Neural progenitor cell (in vitro differentiated cells): Measurements from ENCODE around the gene NAA25. TPM values are rescaled to one million over a fixed set of nuclear protein-coding genes. Genes with fewer than 3 reads are reported as not detected.

Experiments
- DNase-seq: peaks from one replicate; pipeline ENCODE4 v3.0.0-alpha.2; 2016; ENCODE audit warnings: low spot score
- H2AFZ ChIP-seq: fragments of 200-600 bp; sonication (generic); replicated peaks from 2 replicates; pipeline ENCODE4 v1.6.1; 2016; ENCODE audit warnings: antibody characterized with exemption
- H3F3A ChIP-seq: fragments of 200-600 bp; sonication (generic); 2 replicates; pipeline ENCODE4 v1.6.1; 2016; ENCODE audit warnings: antibody characterized with exemption, low read depth
- H3K27ac ChIP-seq: fragments of 200-600 bp; sonication (generic); 2 replicates; pipeline ENCODE4 v1.5.1; 2016; ENCODE audit warnings: mild to moderate bottlenecking
- H3K27me3 ChIP-seq: fragments of 200-600 bp; sonication (generic); 2 replicates; pipeline ENCODE4 v1.6.1; 2016; ENCODE audit warnings: mild to moderate bottlenecking, moderate library complexity
- H3K36me3 ChIP-seq: fragments of 200-600 bp; sonication (generic); 2 replicates; pipeline ENCODE4 v1.5.1; 2016
- H3K4me1 ChIP-seq: fragments of 200-600 bp; sonication (generic); 2 replicates; pipeline ENCODE4 v1.6.1; 2016; ENCODE audit warnings: mixed run types
- H3K4me2 ChIP-seq: fragments of 200-600 bp; sonication (generic); 2 replicates; pipeline ENCODE4 v1.6.1; 2016
- H3K4me3 ChIP-seq: fragments of 200-600 bp; sonication (generic); 2 replicates; pipeline ENCODE4 v1.5.1; 2016
- H3K79me2 ChIP-seq: fragments of 200-600 bp; sonication (generic); 2 replicates; pipeline ENCODE4 v1.6.1; 2016; ENCODE audit warnings: low read depth
- H3K9ac ChIP-seq: fragments of 200-600 bp; sonication (generic); 2 replicates; pipeline ENCODE4 v1.6.1; 2016
- H3K9me3 ChIP-seq: fragments of 200-600 bp; sonication (generic); 2 replicates; pipeline ENCODE4 v1.5.1; 2016; ENCODE audit warnings: low read depth
- H4K20me1 ChIP-seq: fragments of 200-600 bp; sonication (generic); 2 replicates; pipeline ENCODE4 v1.6.1; 2016; ENCODE audit warnings: low read depth
- H3K27ac Mint-ChIP-seq: 3 replicates; pipeline ENCODE4 v1.8.0; 2021; ENCODE audit warnings: mixed read lengths
- H3K27me3 Mint-ChIP-seq: 2 replicates; pipeline ENCODE4 v1.8.0; 2022; ENCODE audit warnings: low read depth, mild to moderate bottlenecking, inconsistent platforms, moderate library complexity, mixed read lengths; ENCODE audit not compliant: insufficient read depth
- H3K36me3 Mint-ChIP-seq: 3 replicates; pipeline ENCODE4 v1.8.0; 2021; ENCODE audit warnings: mixed read lengths
- H3K4me1 Mint-ChIP-seq: 3 replicates; pipeline ENCODE4 v1.8.0; 2021; ENCODE audit warnings: mixed read lengths
- H3K4me3 Mint-ChIP-seq: 3 replicates; pipeline ENCODE4 v1.8.0; 2021; ENCODE audit warnings: mild to moderate bottlenecking, moderate library complexity, mixed read lengths
- H3K9me3 Mint-ChIP-seq: 3 replicates; pipeline ENCODE4 v1.8.0; 2020; ENCODE audit warnings: mixed read lengths
- CTCF ChIP-seq: fragments of 200-600 bp; sonication (generic); IDR thresholded peaks from 2 replicates; pipeline ENCODE4 v1.5.1; 2017; ENCODE audit warnings: antibody characterized with exemption, mild to moderate bottlenecking
- EZH2 ChIP-seq: fragments of 200-600 bp; sonication (generic); IDR thresholded peaks from 2 replicates; pipeline ENCODE4 v1.6.1; 2017; ENCODE audit warnings: antibody characterized with exemption, mild to moderate bottlenecking, moderate library complexity
- EZH2phosphoT487 ChIP-seq: fragments of 200-600 bp; sonication (generic); IDR thresholded peaks from 2 replicates; pipeline ENCODE4 v1.6.1; 2017; ENCODE audit warnings: antibody characterized with exemption
- microRNA-seq: library from miRNA; unstranded; fragments of <30 nt; microRNA quantifications from one replicate; pipeline ENCODE4, GENCODE V29; 2016
- small RNA-seq: library from RNA; depleted of rRNA; stranded (forward); fragments of <200 nt; gene quantifications from one replicate; pipeline ENCODE3, GENCODE V24; 2015
- total RNA-seq: library from RNA; depleted of rRNA; stranded (reverse); fragments of >200 nt; gene quantifications from 2 replicates; pipeline ENCODE4 v1.2.3, GENCODE V29; 2015; ENCODE audit warnings: low replicate concordance

NAA25 gene
- total RNA-seq, 1 donor from 2014 or later, result 40.7 TPM

- Histone ChIP-seq H3K9ac (no peak overlapping the region), H3K4me3 (no peak overlapping the region), H3K27me3 (no peaks in the 10 kb centered on the region), H3K9me3 (no peaks in the 10 kb centered on the region), H3F3A (no peaks in the 10 kb centered on the region), H4K20me1 (no peaks in the 10 kb centered on the region), H3K36me3 (no peaks in the 10 kb centered on the region), H3K27ac (no peak overlapping the region), H2AFZ (no peak overlapping the region), H3K4me1 (no peaks in the 10 kb centered on the region), H3K4me2 (no peak overlapping the region), H3K79me2 (no peaks in the 10 kb centered on the region)
- no peak for TF ChIP-seq EZH2
- TF ChIP-seq CTCF, result no peak
- no peak for TF ChIP-seq EZH2phosphoT487
- no peaks in the 10 kb centered on the region for H3K9me3 Mint-ChIP-seq
- no peak overlapping the region for H3K27ac Mint-ChIP-seq
- no peak for DNase-seq
- H3K4me3 Mint-ChIP-seq, result no peak overlapping the region
- H3K27me3 Mint-ChIP-seq, result no peaks in the 10 kb centered on the region
- no peaks in the 10 kb centered on the region for H3K36me3 Mint-ChIP-seq
- no peaks in the 10 kb centered on the region for H3K4me1 Mint-ChIP-seq
Observed at GRCh38 chr12:111980598-111980997, 128.0 kb downstream of the NAA25 start.

GRCh38 chr12:111978545-111978944, 130.0 kb downstream of the NAA25 start:
- Histone ChIP-seq H3K27ac (no peak overlapping the region), H3K79me2 (no peaks in the 10 kb centered on the region), H3K4me3 (no peak overlapping the region), H3K27me3 (no peaks in the 10 kb centered on the region), H4K20me1 (no peaks in the 10 kb centered on the region), H3F3A (no peaks in the 10 kb centered on the region), H3K36me3 (no peaks in the 10 kb centered on the region), H3K4me2 (no peak overlapping the region), H2AFZ (no peak overlapping the region), H3K4me1 (no peaks in the 10 kb centered on the region), H3K9me3 (no peaks in the 10 kb centered on the region), H3K9ac (no peak overlapping the region)
- Mint-ChIP-seq H3K4me1 (no peaks in the 10 kb centered on the region), H3K36me3 (no peaks in the 10 kb centered on the region), H3K4me3 (no peak overlapping the region), H3K27me3 (no peaks in the 10 kb centered on the region), H3K27ac (no peak overlapping the region), H3K9me3 (no peaks in the 10 kb centered on the region)
- no peak for TF ChIP-seq EZH2
- TF ChIP-seq EZH2phosphoT487, result no peak
- no peak for TF ChIP-seq CTCF
- DNase-seq, result no peak

DNA sequence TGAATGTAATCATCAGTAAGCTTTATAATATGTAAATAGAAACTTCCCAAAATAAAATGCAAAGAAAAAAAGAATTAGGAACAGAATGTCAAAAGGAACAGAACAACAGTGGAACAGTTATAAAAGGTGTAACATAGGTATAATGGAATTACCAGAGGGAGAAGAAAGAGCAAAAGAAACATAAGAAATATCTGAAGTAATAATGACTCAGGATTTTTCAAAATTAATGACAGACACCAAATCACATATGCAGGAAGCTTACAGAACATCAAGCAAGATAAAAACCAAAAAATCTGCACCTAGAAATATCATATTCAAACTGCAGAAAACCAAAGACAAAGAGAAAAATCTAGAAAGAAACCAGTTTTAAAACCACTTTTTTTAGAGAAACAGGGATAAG, 131.7 kb downstream of the NAA25 start:
- Mint-ChIP-seq H3K4me1 (no peaks in the 10 kb centered on the region), H3K36me3 (no peaks in the 10 kb centered on the region), H3K4me3 (no peak overlapping the region), H3K27me3 (no peaks in the 10 kb centered on the region), H3K27ac (no peak overlapping the region), H3K9me3 (no peaks in the 10 kb centered on the region)
- Histone ChIP-seq H3K79me2 (no peaks in the 10 kb centered on the region), H3K4me3 (no peak overlapping the region), H3K9ac (no peak overlapping the region), H3K27ac (no peak overlapping the region), H3K4me1 (no peaks in the 10 kb centered on the region), H3K27me3 (no peaks in the 10 kb centered on the region), H3K4me2 (no peak overlapping the region), H3K9me3 (no peaks in the 10 kb centered on the region), H4K20me1 (no peaks in the 10 kb centered on the region), H3K36me3 (no peaks in the 10 kb centered on the region), H2AFZ (no peak overlapping the region), H3F3A (no peaks in the 10 kb centered on the region)
- TF ChIP-seq EZH2phosphoT487 (no peak), EZH2 (no peak), CTCF (no peak)
- DNase-seq, result no peak

Small RNAs within 50 kb of the gene (microRNA-seq; reads per million reads assigned to microRNA genes)
- not detected for gene MIR3657

Small RNAs within 50 kb of the gene (small RNA-seq; reads per million reads assigned to genes)
- gene AC004024.1 (not detected), gene MIR3657 (not detected), gene RF00019 (not detected)

Other genes starting within 250 kb of the NAA25 start
- gene TMEM116, start 95.6 kb downstream of the NAA25 start, total RNA-seq, result 24.5 and 28.4 TPM in 2 replicates
- 95.0 and 118 TPM in 2 replicates for gene ERP29, start 95.4 kb downstream of the NAA25 start, total RNA-seq
- gene TRAFD1, start 16.8 kb upstream of the NAA25 start, total RNA-seq, result 35.4 and 40.5 TPM in 2 replicates